Inflammatory macrophage treated with lipopolysaccharide for 1 hour (primary cell): ENCODE results near the gene MYH16.

ENCODE experiments used
- DNase-seq, 2 donors: peaks; one replicate each; pipeline ENCODE4 v3.0.0-alpha.2; 2020 to 2022

The MYH16 gene

GRCh38 chr7:99359465-99360154 is 87.0 kb downstream of the MYH16 start:
- no peak for DNase-seq
